Measurements from ENCODE around the gene TXNDC11. TPM values are rescaled to one million over a fixed set of nuclear protein-coding genes. Genes with fewer than 3 reads are reported as not detected.

The TXNDC11 gene
- total RNA-seq, 1 experiment from 2014 or later: 17.6 TPM

DNA sequence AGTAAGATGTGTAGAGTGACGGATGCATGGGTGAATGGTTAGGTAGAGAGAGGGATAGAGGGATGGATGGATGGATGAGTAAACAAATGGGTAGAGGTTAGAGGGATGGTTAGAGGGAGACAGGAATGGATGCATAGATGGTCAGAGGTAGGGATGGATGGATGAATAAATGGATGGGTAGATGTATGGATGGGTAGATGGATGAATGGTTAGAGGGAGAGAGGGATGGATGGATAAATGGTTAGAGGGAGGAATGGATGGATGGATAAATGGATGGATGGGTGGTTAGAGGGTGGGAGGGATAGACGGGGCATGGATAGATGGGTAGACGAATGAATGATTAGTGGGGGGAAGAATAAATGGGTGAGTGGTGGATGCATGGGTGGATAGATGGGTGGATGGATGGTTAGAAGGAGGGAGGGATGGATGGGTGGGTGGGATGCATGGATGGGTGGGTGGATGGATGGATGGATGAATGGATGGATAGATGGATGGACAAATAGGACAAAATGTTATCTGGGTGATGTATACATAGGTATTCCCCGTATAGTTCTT, 103.6 kb downstream of the TXNDC11 start:
- ChIA-PET CTCF (no interaction called here), POLR2A (ENCODE audit: low non-redundant PET) (no interaction called here)
- DNase-seq (ENCODE audit: low spot score): no peak
- no peaks in the 10 kb centered on the region for H3K27me3 ChIP-seq (replicated peaks; ENCODE audit: insufficient read depth, low read depth, low read length, poor library complexity)
- no peaks in the 10 kb centered on the region for H3K36me3 ChIP-seq (ENCODE audit: insufficient read depth, low read length, poor library complexity, severe bottlenecking)
- H3K4me1 ChIP-seq (ENCODE audit: insufficient read depth, low read length, poor library complexity, severe bottlenecking): peaks cover 14% of the 10 kb centered on the region
- H3K9me3 ChIP-seq (ENCODE audit: low read depth, low read length, poor library complexity, severe bottlenecking): no peaks in the 10 kb centered on the region
- TF ChIP-seq, protein P1, sequence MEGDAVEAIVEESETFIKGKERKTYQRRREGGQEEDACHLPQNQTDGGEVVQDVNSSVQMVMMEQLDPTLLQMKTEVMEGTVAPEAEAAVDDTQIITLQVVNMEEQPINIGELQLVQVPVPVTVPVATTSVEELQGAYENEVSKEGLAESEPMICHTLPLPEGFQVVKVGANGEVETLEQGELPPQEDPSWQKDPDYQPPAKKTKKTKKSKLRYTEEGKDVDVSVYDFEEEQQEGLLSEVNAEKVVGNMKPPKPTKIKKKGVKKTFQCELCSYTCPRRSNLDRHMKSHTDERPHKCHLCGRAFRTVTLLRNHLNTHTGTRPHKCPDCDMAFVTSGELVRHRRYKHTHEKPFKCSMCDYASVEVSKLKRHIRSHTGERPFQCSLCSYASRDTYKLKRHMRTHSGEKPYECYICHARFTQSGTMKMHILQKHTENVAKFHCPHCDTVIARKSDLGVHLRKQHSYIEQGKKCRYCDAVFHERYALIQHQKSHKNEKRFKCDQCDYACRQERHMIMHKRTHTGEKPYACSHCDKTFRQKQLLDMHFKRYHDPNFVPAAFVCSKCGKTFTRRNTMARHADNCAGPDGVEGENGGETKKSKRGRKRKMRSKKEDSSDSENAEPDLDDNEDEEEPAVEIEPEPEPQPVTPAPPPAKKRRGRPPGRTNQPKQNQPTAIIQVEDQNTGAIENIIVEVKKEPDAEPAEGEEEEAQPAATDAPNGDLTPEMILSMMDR (conservative IDR thresholded peaks at IDR 0.05; ENCODE audit: low read depth, low read length): no peak
- no peak for TF ChIP-seq EZH2 (IDR thresholded peaks at IDR 0.05; ENCODE audit: borderline replicate concordance, low read depth, low read length, poor library complexity, severe bottlenecking)
- no peak overlapping the region for H3K4me3 ChIP-seq (ENCODE audit: low read depth, low read length, poor library complexity, severe bottlenecking)
- H3K27ac ChIP-seq (ENCODE audit: low read depth, low read length, poor library complexity, severe bottlenecking): no peak overlapping the region
- intact Hi-C loops (cut with micrococcal nuclease; ENCODE audit: unreplicated experiment): no loop called here
- BruUV-seq (replicated peaks): no TSS peak

DNA sequence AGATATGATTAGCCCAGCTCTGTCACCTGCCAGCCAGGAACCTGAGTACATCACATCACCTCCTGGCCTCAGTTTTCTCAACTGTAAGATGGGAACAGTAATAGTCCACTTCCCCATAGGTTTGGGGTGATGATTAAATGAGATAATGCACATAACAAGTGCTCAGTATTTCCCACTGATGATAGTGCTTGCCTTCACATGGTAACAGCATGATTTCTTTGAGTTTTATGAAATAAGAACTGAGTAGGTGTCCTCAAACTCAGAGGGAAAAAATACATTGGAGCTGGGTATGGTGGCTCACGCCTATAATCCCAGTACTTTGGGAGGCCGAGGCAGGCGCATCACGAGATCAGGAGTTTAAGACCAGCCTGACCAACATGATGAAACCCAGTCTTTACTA, 104.5 kb downstream of the TXNDC11 start:
- Histone ChIP-seq H3K9me3 (ENCODE audit: low read depth, low read length, poor library complexity, severe bottlenecking) (no peaks in the 10 kb centered on the region), H3K4me1 (ENCODE audit: insufficient read depth, low read length, poor library complexity, severe bottlenecking) (peaks cover 14% of the 10 kb centered on the region), H3K4me3 (ENCODE audit: low read depth, low read length, poor library complexity, severe bottlenecking) (no peak overlapping the region), H3K27ac (ENCODE audit: low read depth, low read length, poor library complexity, severe bottlenecking) (no peak overlapping the region), H3K36me3 (ENCODE audit: insufficient read depth, low read length, poor library complexity, severe bottlenecking) (no peaks in the 10 kb centered on the region), H3K27me3 (replicated peaks; ENCODE audit: insufficient read depth, low read depth, low read length, poor library complexity) (no peaks in the 10 kb centered on the region)
- no peak for TF ChIP-seq EZH2 (IDR thresholded peaks at IDR 0.05; ENCODE audit: borderline replicate concordance, low read depth, low read length, poor library complexity, severe bottlenecking)
- TF ChIP-seq, protein P1 (conservative IDR thresholded peaks at IDR 0.05; ENCODE audit: low read depth, low read length): no peak
- BruUV-seq (replicated peaks): no TSS peak
- ChIA-PET POLR2A (ENCODE audit: low non-redundant PET) (no interaction called here), CTCF (no interaction called here)
- intact Hi-C loops (cut with micrococcal nuclease; ENCODE audit: unreplicated experiment): no loop called here
- DNase-seq (ENCODE audit: low spot score): no peak

DNA sequence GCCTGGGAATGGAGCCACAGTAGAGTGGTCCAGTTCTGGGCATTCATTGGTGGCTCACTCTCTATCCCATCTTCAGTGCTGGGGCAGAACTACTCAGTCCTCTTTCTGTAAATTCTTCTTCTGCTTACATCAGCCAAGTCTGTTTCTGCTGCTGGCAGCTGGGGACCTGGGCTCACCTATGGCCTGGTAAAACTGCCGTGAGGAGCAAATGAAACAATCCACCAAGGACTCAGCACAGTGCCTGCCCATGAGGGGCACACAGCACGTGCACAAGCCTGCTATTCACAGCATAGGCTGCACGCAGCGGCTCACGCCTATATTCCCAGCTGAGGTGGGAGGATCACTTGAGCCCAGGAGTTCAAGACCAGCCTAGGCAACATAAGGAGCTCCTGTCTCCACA, 105.3 kb downstream of the TXNDC11 start:
- ChIA-PET CTCF (interaction anchor here (0.7 kb wide), 1 partner anchor 29 kb away, joined by 4 read pairs; no protein-coding TSS in a partner anchor), POLR2A (ENCODE audit: low non-redundant PET) (no interaction called here)
- no TSS peak for BruUV-seq (replicated peaks)
- peaks cover 14% of the 10 kb centered on the region for H3K4me1 ChIP-seq (ENCODE audit: insufficient read depth, low read length, poor library complexity, severe bottlenecking)
- no peak overlapping the region for H3K4me3 ChIP-seq (ENCODE audit: low read depth, low read length, poor library complexity, severe bottlenecking)
- H3K27me3 ChIP-seq (replicated peaks; ENCODE audit: insufficient read depth, low read depth, low read length, poor library complexity): no peaks in the 10 kb centered on the region
- TF ChIP-seq, protein P1 (conservative IDR thresholded peaks at IDR 0.05; ENCODE audit: low read depth, low read length): no peak
- TF ChIP-seq EZH2 (IDR thresholded peaks at IDR 0.05; ENCODE audit: borderline replicate concordance, low read depth, low read length, poor library complexity, severe bottlenecking): no peak
- no peaks in the 10 kb centered on the region for H3K36me3 ChIP-seq (ENCODE audit: insufficient read depth, low read length, poor library complexity, severe bottlenecking)
- H3K27ac ChIP-seq (ENCODE audit: low read depth, low read length, poor library complexity, severe bottlenecking): no peak overlapping the region
- intact Hi-C loops (cut with micrococcal nuclease; ENCODE audit: unreplicated experiment): no loop called here
- no peak for DNase-seq (ENCODE audit: low spot score)
- H3K9me3 ChIP-seq (ENCODE audit: low read depth, low read length, poor library complexity, severe bottlenecking): no peaks in the 10 kb centered on the region
